ENCODE results near the gene CAMK2B. TPM values are rescaled to one million over a fixed set of nuclear protein-coding genes. Genes with fewer than 3 reads are reported as not detected.

The CAMK2B gene
- total RNA-seq, 1 experiment from 2014 or later: 0.34 TPM

- Histone ChIP-seq H3K27me3 (ENCODE audit: insufficient read depth, low read length) (no peaks in the 10 kb centered on the region), H3K79me2 (ENCODE audit: insufficient read depth, low read length) (no peaks in the 10 kb centered on the region), H3K4me2 (ENCODE audit: low read length) (no peak overlapping the region), H3K9me3 (ENCODE audit: control insufficient read depth in 1 of 2, insufficient read depth in 1 of 2, low read depth in 1 of 2, low read length in 2 of 2) (no peaks in the 10 kb centered on the region), H3K4me1 (ENCODE audit: control insufficient read depth in 1 of 2, insufficient read depth in 2 of 2, low read length in 2 of 2) (no peaks in the 10 kb centered on the region), H3K4me3 (replicated peaks in 1 of 2; ENCODE audit: low read depth in 1 of 2, low read length in 2 of 2) (no peak overlapping the region), H2AFZ (ENCODE audit: low read depth, low read length, poor library complexity, severe bottlenecking) (no peak overlapping the region), H3K36me3 (ENCODE audit: control insufficient read depth in 1 of 2, insufficient read depth in 2 of 2, low read length in 2 of 2) (no peaks in the 10 kb centered on the region), H3K27ac (ENCODE audit: low read depth, low read length) (no peak overlapping the region), H4K20me1 (ENCODE audit: insufficient read depth) (no peaks in the 10 kb centered on the region), H3K9ac (ENCODE audit: low read length) (no peak overlapping the region), H3K9me2 (ENCODE audit: insufficient read depth) (no peaks in the 10 kb centered on the region)
- ChIA-PET CTCF (interaction anchor here (2.4 kb wide), 1 partner anchor 17 kb away, joined by 6 read pairs; no protein-coding TSS in a partner anchor), POLR2A (no interaction called here), RAD21 (ENCODE audit: low non-redundant PET in 1 of 2, low total read pairs in 2 of 2, uncharacterized antibody in 2 of 2, unreplicated experiment in 2 of 2) (interaction anchor here in 1 of 2 experiments (0.6 kb wide), 1 partner anchor 237 kb away, joined by 3 read pairs; no protein-coding TSS in a partner anchor)
- no peak for ATAC-seq
- intact Hi-C loops (cut with micrococcal nuclease): no loop called here
- TF ChIP-seq POLR2AphosphoS5 (IDR thresholded peaks at IDR 0.05; ENCODE audit: low read depth, low read length) (no peak), CEBPB (IDR thresholded peaks at IDR 0.05; ENCODE audit: low read depth) (no peak), JUND (IDR thresholded peaks at IDR 0.05) (no peak), EGR1 (IDR thresholded peaks at IDR 0.05; ENCODE audit: low read depth) (no peak), EZH2 (IDR thresholded peaks at IDR 0.05) (no peak), FOSL1 (IDR thresholded peaks at IDR 0.05; ENCODE audit: low read depth) (no peak), POLR2A (IDR thresholded peaks at IDR 0.05; ENCODE audit: borderline replicate concordance, extremely low read depth, insufficient read depth, insufficient read length) (no peak), SIN3A (IDR thresholded peaks at IDR 0.05; ENCODE audit: low read depth) (no peak), EZH2phosphoT487 (IDR thresholded peaks at IDR 0.05; ENCODE audit: borderline replicate concordance) (no peak)
- TF ChIP-seq, protein P1, sequence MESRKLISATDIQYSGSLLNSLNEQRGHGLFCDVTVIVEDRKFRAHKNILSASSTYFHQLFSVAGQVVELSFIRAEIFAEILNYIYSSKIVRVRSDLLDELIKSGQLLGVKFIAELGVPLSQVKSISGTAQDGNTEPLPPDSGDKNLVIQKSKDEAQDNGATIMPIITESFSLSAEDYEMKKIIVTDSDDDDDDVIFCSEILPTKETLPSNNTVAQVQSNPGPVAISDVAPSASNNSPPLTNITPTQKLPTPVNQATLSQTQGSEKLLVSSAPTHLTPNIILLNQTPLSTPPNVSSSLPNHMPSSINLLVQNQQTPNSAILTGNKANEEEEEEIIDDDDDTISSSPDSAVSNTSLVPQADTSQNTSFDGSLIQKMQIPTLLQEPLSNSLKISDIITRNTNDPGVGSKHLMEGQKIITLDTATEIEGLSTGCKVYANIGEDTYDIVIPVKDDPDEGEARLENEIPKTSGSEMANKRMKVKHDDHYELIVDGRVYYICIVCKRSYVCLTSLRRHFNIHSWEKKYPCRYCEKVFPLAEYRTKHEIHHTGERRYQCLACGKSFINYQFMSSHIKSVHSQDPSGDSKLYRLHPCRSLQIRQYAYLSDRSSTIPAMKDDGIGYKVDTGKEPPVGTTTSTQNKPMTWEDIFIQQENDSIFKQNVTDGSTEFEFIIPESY (IDR thresholded peaks at IDR 0.05; ENCODE audit: extremely low read depth, insufficient replicate concordance, low read length): no peak
- TF ChIP-seq, protein P2, sequence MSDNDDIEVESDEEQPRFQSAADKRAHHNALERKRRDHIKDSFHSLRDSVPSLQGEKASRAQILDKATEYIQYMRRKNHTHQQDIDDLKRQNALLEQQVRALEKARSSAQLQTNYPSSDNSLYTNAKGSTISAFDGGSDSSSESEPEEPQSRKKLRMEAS (IDR thresholded peaks at IDR 0.05): no peak
- TF ChIP-seq, protein P3, sequence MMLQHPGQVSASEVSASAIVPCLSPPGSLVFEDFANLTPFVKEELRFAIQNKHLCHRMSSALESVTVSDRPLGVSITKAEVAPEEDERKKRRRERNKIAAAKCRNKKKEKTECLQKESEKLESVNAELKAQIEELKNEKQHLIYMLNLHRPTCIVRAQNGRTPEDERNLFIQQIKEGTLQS (IDR thresholded peaks at IDR 0.05): no peak
- BruUV-seq (replicated peaks): no TSS peak
- DNase-seq (ENCODE audit: low read depth, low spot score): no peak
These were observed 101.9 kb downstream of the CAMK2B start for GRCh38 chr7:44223362-44224079.
